ENCODE results near the gene DDHD1.

DDHD1 gene

DNA sequence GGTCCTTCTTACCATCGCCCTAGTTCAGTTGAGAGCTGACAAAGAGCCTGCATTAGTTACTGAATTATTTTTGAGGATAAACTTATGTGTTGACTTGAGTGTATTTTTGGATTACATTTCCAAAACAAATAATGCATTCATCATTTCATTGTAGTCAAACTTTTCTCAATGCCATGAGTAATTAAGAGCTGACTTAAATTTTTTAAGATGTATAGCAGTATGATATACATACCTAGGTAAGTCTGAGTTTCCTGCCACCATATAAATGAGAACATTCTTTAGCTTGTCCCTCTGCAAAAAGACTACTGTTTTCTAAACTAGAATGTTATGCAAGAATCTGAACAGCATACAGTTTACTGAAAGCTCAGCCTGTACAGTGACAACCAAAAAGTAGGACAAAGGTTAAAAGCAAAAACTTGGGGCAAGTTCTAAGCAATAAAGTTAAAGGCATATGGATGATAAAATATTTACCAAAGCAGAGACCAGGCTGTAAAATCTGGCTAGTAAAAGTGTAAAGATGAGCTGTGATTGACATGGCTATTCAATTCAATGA lies 120.2 kb downstream of the DDHD1 start:
- H3K9me3 ChIP-seq (ENCODE audit: control insufficient read depth, insufficient read depth, low read depth, low read length): no peaks in the 10 kb centered on the region
- H3K4me3 ChIP-seq (ENCODE audit: low read depth, low read length): no peak overlapping the region
- H3K27me3 ChIP-seq (ENCODE audit: control insufficient read depth, insufficient read depth, low read length): no peaks in the 10 kb centered on the region
- peaks cover 11% of the 10 kb centered on the region for H3K36me3 ChIP-seq (ENCODE audit: control insufficient read depth, insufficient read depth, low read length)
- H3K9ac ChIP-seq (ENCODE audit: low read length): no peak overlapping the region
- H3K27ac ChIP-seq (ENCODE audit: low read depth, low read length): no peak overlapping the region
- H3K4me1 ChIP-seq (ENCODE audit: control insufficient read depth, insufficient read depth, low read length): no peaks in the 10 kb centered on the region

DNA sequence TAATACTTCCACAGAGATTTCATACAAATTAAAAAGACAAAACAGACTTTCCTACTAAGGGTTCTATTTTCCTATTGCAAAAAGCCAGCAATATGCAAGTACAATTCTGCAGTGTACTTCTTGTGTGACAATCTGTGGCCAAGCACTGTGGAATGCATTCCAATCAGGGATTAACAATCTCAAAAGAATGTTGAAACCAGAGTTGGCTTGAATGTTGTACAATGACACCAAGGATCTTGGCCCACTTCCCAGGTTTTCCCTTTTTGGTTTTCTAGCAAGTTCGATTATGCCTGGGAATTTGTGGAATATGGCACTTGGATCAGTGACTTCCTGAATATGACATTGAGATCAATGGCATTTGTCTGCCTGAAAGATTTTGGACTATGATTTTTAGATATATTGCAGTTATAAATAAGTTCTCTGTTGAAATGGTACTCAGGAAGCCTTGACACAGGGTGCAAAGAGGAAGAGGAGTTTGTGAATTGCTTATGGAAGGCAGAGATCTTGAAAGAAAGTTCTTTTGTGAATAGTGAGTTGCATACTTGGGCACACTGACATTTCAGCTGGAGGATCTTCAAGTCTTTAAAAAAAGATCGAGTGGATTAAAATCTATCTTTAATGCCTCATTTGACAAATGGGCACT lies 120.8 kb downstream of the DDHD1 start:
- no peak overlapping the region for H3K27ac ChIP-seq (ENCODE audit: low read depth, low read length)
- H3K4me1 ChIP-seq (ENCODE audit: control insufficient read depth, insufficient read depth, low read length): no peaks in the 10 kb centered on the region
- H3K4me3 ChIP-seq (ENCODE audit: low read depth, low read length): no peak overlapping the region
- no peaks in the 10 kb centered on the region for H3K27me3 ChIP-seq (ENCODE audit: control insufficient read depth, insufficient read depth, low read length)
- no peak overlapping the region for H3K9ac ChIP-seq (ENCODE audit: low read length)
- H3K36me3 ChIP-seq (ENCODE audit: control insufficient read depth, insufficient read depth, low read length): peaks cover 8% of the 10 kb centered on the region
- H3K9me3 ChIP-seq (ENCODE audit: control insufficient read depth, insufficient read depth, low read depth, low read length): no peaks in the 10 kb centered on the region

DNA sequence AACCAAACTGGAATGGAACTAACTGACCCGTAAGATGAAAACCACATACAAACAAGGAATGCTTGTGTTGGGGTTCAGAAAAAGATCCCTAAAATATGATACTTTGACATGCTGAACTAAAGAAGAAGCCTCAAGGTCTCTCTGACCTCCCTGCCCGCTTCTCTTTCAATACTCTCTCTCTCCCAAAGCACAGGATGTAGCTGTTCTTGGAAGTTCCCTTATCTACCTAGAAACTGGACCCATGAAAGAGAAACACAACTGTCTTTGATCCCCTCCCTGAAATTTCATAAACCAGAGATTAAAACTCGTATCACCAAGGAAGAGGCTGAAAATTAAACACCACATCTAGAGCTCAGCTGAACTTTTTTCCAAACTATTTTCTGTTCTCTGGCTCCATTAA lies 125.6 kb downstream of the DDHD1 start:
- Histone ChIP-seq H3K9me3 (ENCODE audit: control insufficient read depth, insufficient read depth, low read depth, low read length) (no peaks in the 10 kb centered on the region), H3K4me3 (ENCODE audit: low read depth, low read length) (no peak overlapping the region), H3K27me3 (ENCODE audit: control insufficient read depth, insufficient read depth, low read length) (no peaks in the 10 kb centered on the region), H3K27ac (ENCODE audit: low read depth, low read length) (no peak overlapping the region), H3K9ac (ENCODE audit: low read length) (no peak overlapping the region), H3K36me3 (ENCODE audit: control insufficient read depth, insufficient read depth, low read length) (no peaks in the 10 kb centered on the region), H3K4me1 (ENCODE audit: control insufficient read depth, insufficient read depth, low read length) (peaks cover 5% of the 10 kb centered on the region; the same call in 1 of the 2 replicates)

DNA sequence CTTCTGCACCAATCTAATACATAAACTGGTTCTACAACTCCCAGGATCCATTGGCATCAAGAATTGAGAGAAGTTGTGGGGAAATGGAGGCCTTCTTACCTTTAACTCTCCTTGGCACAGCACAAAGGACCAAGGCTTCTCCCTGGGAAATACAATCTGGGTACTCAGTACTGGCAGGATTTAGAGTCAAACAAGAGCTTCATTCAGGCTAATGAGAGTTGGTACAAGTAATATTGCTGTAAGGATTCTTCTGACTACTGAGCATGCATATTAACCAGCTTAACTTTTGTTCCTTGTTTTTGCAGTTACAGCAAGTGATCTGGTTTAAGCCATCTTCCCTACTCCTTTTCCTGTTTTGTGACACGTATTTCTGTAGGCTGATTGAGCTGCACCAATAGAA lies 126.1 kb downstream of the DDHD1 start:
- Histone ChIP-seq H3K4me1 (ENCODE audit: control insufficient read depth, insufficient read depth, low read length) (peaks cover 5% of the 10 kb centered on the region; the same call in 1 of the 2 replicates), H3K27ac (ENCODE audit: low read depth, low read length) (no peak overlapping the region), H3K9me3 (ENCODE audit: control insufficient read depth, insufficient read depth, low read depth, low read length) (no peaks in the 10 kb centered on the region), H3K27me3 (ENCODE audit: control insufficient read depth, insufficient read depth, low read length) (no peaks in the 10 kb centered on the region), H3K4me3 (ENCODE audit: low read depth, low read length) (no peak overlapping the region), H3K9ac (ENCODE audit: low read length) (no peak overlapping the region), H3K36me3 (ENCODE audit: control insufficient read depth, insufficient read depth, low read length) (no peaks in the 10 kb centered on the region)

DNA sequence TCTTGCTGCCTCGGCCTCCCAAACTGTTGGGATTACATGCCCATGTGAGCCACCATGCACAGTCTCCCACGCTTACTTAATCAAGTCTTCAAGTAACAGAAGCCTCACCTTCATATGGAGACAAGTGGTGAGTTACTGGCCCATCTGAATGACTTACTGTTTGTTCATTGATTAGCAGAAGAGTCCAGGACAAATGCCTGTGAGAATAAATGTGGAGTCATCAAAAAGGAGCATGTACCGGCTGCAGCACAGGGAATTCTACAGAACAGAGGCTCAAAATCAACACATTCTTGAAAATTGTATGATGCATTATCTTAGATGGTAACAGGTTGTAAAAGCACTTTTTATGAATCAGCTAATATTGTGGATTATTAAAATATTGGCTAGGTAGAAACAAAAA lies 129.8 kb downstream of the DDHD1 start:
- no peaks in the 10 kb centered on the region for H3K36me3 ChIP-seq (ENCODE audit: control insufficient read depth, insufficient read depth, low read length)
- H3K9ac ChIP-seq (ENCODE audit: low read length): no peak overlapping the region
- H3K4me3 ChIP-seq (ENCODE audit: low read depth, low read length): no peak overlapping the region
- no peak overlapping the region for H3K27ac ChIP-seq (ENCODE audit: low read depth, low read length)
- peaks cover 25% of the 10 kb centered on the region for H3K4me1 ChIP-seq (ENCODE audit: control insufficient read depth, insufficient read depth, low read length)
- H3K27me3 ChIP-seq (ENCODE audit: control insufficient read depth, insufficient read depth, low read length): no peaks in the 10 kb centered on the region
- H3K9me3 ChIP-seq (ENCODE audit: control insufficient read depth, insufficient read depth, low read depth, low read length): no peaks in the 10 kb centered on the region

DNA sequence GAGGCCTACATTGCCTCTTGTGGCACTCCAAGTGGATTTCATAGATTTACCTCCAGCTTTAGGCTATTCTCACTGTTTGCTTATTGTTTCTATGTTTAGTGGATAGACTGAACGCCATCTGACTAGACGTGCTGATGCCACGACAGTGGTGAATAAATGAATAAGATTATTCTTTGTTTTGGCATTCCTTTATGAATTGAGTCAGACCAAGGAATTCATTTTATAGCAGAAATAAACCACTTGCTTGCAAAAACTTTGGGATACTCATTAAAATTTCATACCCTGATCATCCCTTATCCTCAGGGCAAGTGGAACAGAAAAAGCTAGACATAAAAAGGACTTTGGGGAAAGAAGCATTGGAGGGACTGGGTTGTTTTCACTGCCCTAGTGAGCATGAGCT lies 130.5 kb downstream of the DDHD1 start:
- H3K4me1 ChIP-seq (ENCODE audit: control insufficient read depth, insufficient read depth, low read length): peaks cover 25% of the 10 kb centered on the region
- H3K9me3 ChIP-seq (ENCODE audit: control insufficient read depth, insufficient read depth, low read depth, low read length): no peaks in the 10 kb centered on the region
- no peak overlapping the region for H3K27ac ChIP-seq (ENCODE audit: low read depth, low read length)

DNA sequence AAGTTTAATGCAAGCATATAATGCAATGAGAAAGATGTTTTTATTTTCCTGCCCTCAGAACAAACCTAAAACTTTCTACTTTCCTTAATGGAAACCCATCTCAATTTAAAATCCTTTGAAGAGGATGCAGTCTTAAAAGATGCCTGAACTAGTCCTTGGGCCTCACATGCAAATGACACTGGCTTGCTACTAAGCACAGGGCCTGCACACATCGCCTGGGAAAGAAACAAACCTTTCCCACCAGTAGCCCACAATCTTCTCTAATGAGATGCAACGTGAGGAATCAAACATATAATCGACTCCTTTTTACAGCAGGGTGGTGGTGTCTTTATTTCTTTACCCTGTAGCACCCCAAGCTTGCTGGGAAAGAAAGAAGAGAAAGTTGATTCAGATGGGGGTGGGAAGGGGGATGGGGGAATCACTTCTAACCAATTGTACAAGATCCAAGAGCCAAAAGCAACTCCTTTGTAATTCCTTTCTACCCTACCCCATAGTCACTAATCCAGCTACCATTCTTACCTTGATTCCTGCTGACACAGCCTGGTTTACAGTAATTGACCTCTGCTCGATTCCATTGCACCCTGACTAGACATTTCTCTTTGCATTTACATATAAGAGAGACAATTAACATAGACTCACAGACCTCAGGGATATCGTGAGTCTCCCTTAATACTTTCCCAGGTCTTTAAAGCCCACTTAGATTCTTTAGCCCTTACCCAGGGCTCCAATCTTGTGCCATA lies 132.8 kb downstream of the DDHD1 start:
- no peak overlapping the region for H3K4me3 ChIP-seq (ENCODE audit: low read depth, low read length)
- no peak overlapping the region for H3K27ac ChIP-seq (ENCODE audit: low read depth, low read length)
- peaks cover 24% of the 10 kb centered on the region for H3K4me1 ChIP-seq (ENCODE audit: control insufficient read depth, insufficient read depth, low read length)
- H3K9ac ChIP-seq (ENCODE audit: low read length): no peak overlapping the region
- H3K27me3 ChIP-seq (ENCODE audit: control insufficient read depth, insufficient read depth, low read length): no peaks in the 10 kb centered on the region
- no peaks in the 10 kb centered on the region for H3K36me3 ChIP-seq (ENCODE audit: control insufficient read depth, insufficient read depth, low read length)
- H3K9me3 ChIP-seq (ENCODE audit: control insufficient read depth, insufficient read depth, low read depth, low read length): no peaks in the 10 kb centered on the region

More for the DNA sequence above, 130.5 kb downstream of the DDHD1 start:
- Histone ChIP-seq H3K9ac (ENCODE audit: low read length) (no peak overlapping the region), H3K4me3 (ENCODE audit: low read depth, low read length) (no peak overlapping the region), H3K27me3 (ENCODE audit: control insufficient read depth, insufficient read depth, low read length) (no peaks in the 10 kb centered on the region), H3K36me3 (ENCODE audit: control insufficient read depth, insufficient read depth, low read length) (no peaks in the 10 kb centered on the region)

DNA sequence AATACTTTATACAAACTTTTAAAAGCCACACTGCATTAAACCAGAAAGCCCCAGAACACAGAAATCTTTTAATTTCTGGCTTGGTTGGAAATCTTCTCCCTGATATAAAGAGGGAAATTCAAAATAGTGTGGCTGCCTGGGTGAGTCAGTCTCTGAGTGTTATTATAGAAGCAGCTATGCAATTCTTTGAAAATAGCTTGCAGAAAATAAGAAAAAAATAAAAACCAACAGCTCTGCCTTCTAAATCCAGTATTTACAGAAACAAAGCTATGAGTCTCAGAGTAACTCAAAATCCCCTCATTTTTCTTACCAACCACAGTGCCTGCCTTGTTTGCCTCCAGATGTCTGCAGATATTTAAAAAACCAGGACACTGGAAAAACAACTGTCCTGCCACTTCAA lies 133.7 kb downstream of the DDHD1 start:
- Histone ChIP-seq H3K27ac (ENCODE audit: low read depth, low read length) (no peak overlapping the region), H3K4me1 (ENCODE audit: control insufficient read depth, insufficient read depth, low read length) (peaks cover 20% of the 10 kb centered on the region), H3K27me3 (ENCODE audit: control insufficient read depth, insufficient read depth, low read length) (no peaks in the 10 kb centered on the region), H3K9me3 (ENCODE audit: control insufficient read depth, insufficient read depth, low read depth, low read length) (no peaks in the 10 kb centered on the region), H3K9ac (ENCODE audit: low read length) (no peak overlapping the region), H3K4me3 (ENCODE audit: low read depth, low read length) (no peak overlapping the region), H3K36me3 (ENCODE audit: control insufficient read depth, insufficient read depth, low read length) (no peaks in the 10 kb centered on the region)

DNA sequence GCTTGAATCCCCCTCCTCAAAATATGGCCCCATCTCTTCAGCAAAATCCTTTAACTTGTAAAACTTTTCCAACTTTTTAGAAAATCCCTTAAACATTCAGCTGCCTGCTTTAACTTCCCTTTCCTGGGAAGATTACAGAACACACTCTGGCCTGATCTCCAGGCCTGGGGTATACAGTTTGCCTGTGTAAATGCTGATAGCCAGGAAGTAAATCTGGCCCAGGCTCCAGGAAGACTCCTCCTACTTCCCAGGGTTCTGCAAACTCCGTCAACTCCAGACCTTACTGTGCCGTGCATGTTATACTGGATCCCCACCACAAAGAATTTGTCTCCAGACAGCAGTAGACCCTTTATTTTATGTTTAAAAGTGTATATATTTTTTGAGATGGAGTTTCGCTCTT lies 135.3 kb downstream of the DDHD1 start:
- Histone ChIP-seq H3K9me3 (ENCODE audit: control insufficient read depth, insufficient read depth, low read depth, low read length) (no peaks in the 10 kb centered on the region), H3K4me1 (ENCODE audit: control insufficient read depth, insufficient read depth, low read length) (peaks cover 24% of the 10 kb centered on the region), H3K4me3 (ENCODE audit: low read depth, low read length) (no peak overlapping the region), H3K36me3 (ENCODE audit: control insufficient read depth, insufficient read depth, low read length) (no peaks in the 10 kb centered on the region), H3K27me3 (ENCODE audit: control insufficient read depth, insufficient read depth, low read length) (no peaks in the 10 kb centered on the region), H3K9ac (ENCODE audit: low read length) (no peak overlapping the region), H3K27ac (ENCODE audit: low read depth, low read length) (no peak overlapping the region)

DNA sequence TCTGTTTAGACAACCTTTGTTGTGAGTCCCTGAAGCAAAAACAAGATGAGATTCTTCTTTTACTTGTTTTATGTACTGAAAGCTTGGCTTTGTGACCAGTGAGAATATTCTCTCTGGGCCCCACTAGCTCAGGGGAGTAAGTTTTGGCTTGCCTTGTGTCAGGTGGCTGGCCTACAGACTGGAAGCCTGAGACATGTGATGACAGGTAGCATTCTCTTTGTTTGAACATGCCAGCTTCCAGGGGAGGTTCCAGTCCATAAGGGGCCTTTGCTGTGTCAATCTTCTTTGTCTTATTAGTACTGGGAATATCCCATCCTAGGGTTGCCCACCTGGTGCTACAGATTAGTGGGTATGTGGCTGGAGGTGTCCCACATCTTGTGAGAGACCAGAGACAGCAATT lies 136.2 kb downstream of the DDHD1 start:
- no peak overlapping the region for H3K4me3 ChIP-seq (ENCODE audit: low read depth, low read length)
- no peak overlapping the region for H3K9ac ChIP-seq (ENCODE audit: low read length)
- no peak overlapping the region for H3K27ac ChIP-seq (ENCODE audit: low read depth, low read length)
- H3K4me1 ChIP-seq (ENCODE audit: control insufficient read depth, insufficient read depth, low read length): peaks cover 25% of the 10 kb centered on the region
- H3K36me3 ChIP-seq (ENCODE audit: control insufficient read depth, insufficient read depth, low read length): no peaks in the 10 kb centered on the region
- no peaks in the 10 kb centered on the region for H3K27me3 ChIP-seq (ENCODE audit: control insufficient read depth, insufficient read depth, low read length)
- no peaks in the 10 kb centered on the region for H3K9me3 ChIP-seq (ENCODE audit: control insufficient read depth, insufficient read depth, low read depth, low read length)

DNA sequence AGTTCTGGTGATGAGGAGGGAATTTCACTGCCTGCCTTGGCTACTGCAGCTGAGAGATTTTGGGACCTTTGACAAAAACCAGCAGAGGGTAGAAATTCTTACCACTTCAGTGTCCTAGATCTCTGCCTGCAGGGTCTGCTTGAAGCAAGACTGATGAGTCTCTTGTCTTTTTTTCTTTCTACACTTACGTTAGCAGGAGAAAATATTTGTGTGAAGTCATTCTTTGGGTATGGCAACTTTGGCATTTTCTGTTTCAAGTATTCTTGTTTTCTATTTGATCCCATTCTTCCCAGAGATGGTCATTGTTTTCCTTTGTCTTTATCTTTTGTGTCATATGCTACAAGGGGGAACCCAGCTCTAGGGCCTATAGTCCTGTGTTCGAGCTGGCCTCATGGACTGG lies 136.6 kb downstream of the DDHD1 start:
- Histone ChIP-seq H3K9me3 (ENCODE audit: control insufficient read depth, insufficient read depth, low read depth, low read length) (no peaks in the 10 kb centered on the region), H3K27ac (ENCODE audit: low read depth, low read length) (no peak overlapping the region), H3K27me3 (ENCODE audit: control insufficient read depth, insufficient read depth, low read length) (no peaks in the 10 kb centered on the region), H3K9ac (ENCODE audit: low read length) (no peak overlapping the region), H3K36me3 (ENCODE audit: control insufficient read depth, insufficient read depth, low read length) (no peaks in the 10 kb centered on the region), H3K4me3 (ENCODE audit: low read depth, low read length) (no peak overlapping the region), H3K4me1 (ENCODE audit: control insufficient read depth, insufficient read depth, low read length) (peaks cover 29% of the 10 kb centered on the region)

Measured in HUES6 (cell line).